ENCODE results near the gene CRYGC.
"Not testable (repeated sequence)": the region's sequence is repeated elsewhere in the genome, so short reads cannot be mapped to it uniquely, and the experiment has no call there.

DNA sequence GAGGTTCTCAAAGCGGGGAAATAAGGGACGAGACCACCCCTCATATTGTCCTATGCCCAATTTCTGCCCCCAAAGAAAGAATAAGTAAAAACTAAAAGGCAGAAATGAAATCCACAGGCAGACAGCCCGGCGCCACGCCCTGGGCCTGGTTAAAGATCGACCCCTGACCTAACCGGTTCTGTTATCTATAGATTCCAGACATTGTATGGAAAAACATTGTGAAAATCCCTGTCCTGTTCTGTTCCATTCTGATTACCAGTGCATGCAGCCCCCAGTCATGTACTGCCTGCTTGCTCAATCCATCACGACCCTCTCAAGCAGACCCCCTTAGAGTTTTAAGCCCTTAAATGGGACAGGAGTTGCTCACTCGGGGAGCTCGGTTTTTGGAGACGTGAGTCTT lies 12.2 kb downstream of the CRYGC start:
- not testable (repeated sequence) for TF ChIP-seq MYC, POLR2A (IDR thresholded peaks at IDR 0.05; ENCODE audit: low read depth, low read length)
- TF ChIP-seq, protein P1, sequence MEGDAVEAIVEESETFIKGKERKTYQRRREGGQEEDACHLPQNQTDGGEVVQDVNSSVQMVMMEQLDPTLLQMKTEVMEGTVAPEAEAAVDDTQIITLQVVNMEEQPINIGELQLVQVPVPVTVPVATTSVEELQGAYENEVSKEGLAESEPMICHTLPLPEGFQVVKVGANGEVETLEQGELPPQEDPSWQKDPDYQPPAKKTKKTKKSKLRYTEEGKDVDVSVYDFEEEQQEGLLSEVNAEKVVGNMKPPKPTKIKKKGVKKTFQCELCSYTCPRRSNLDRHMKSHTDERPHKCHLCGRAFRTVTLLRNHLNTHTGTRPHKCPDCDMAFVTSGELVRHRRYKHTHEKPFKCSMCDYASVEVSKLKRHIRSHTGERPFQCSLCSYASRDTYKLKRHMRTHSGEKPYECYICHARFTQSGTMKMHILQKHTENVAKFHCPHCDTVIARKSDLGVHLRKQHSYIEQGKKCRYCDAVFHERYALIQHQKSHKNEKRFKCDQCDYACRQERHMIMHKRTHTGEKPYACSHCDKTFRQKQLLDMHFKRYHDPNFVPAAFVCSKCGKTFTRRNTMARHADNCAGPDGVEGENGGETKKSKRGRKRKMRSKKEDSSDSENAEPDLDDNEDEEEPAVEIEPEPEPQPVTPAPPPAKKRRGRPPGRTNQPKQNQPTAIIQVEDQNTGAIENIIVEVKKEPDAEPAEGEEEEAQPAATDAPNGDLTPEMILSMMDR (IDR thresholded peaks at IDR 0.05; ENCODE audit: extremely low read depth in 1 of 2, insufficient read depth in 1 of 2, low read depth in 1 of 2, low read length in 2 of 2), result not testable (repeated sequence)
